ENCODE data around the gene KCNG2. TPM values are rescaled to one million over a fixed set of nuclear protein-coding genes. Genes with fewer than 3 reads are reported as not detected.

Gene KCNG2
- total and polyA plus RNA-seq, 2 of the 4 experiments (the other 2 are of a cell fraction): not detected

DNA sequence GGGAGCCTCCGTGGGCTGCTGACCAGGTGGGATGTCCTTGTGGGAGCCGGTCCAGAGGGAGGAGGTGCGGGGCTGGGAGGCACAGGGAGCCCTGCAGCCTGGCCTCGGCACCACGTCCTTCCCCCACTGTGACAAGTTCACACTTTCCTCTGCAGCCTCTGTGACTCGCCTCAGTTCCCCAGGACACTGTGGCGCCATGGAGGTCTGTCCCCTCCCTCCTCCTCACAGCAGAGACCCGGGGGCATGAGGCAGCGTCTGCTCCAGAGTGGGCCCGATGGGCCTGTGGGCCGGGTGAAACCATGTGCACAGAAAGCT, 27.3 kb upstream of the KCNG2 start:
- intact Hi-C loops (cut with micrococcal nuclease): no loop called here
- DNase-seq: no peak
- H3K4me3 ChIP-seq (ENCODE audit: insufficient read depth, low read depth, low read length): no peak overlapping the region
- peaks cover 20% of the 10 kb centered on the region for H3K9me3 ChIP-seq (ENCODE audit: control insufficient read depth, insufficient read depth, low read length)
- H3K56ac ChIP-seq (ENCODE audit: extremely low read depth, insufficient read depth, low read length): no peak overlapping the region
- no peak overlapping the region for H3K4ac ChIP-seq (ENCODE audit: low read depth, low read length)
- H3K9me1 ChIP-seq (ENCODE audit: insufficient read depth, low read length): no peaks in the 10 kb centered on the region
- H3K27ac ChIP-seq (ENCODE audit: insufficient read depth, low read length): no peak overlapping the region
- in situ Hi-C loops (cut with MboI; ENCODE audit: low sequenced_read_pairs): no loop called here
- no peak overlapping the region for H3K23ac ChIP-seq (ENCODE audit: low read depth, low read length)
- H3K18ac ChIP-seq (ENCODE audit: low read depth, low read length): no peak overlapping the region
- H2AFZ ChIP-seq (replicated peaks; ENCODE audit: low read length, poor library complexity): no peak overlapping the region
- peaks cover 3% of the 10 kb centered on the region; the same call in 1 of the 2 replicates for H3K4me1 ChIP-seq (ENCODE audit: control insufficient read depth, insufficient read depth, low read length)
- no peak overlapping the region for H4K8ac ChIP-seq (ENCODE audit: low read depth in 2 of 2, low read length in 2 of 2)
- no peak overlapping the region for H3K14ac ChIP-seq (replicated peaks; ENCODE audit: low read depth, low read length)
- no TSS peak for BruUV-seq (replicated peaks)
- WGBS, 2 experiments (ENCODE audit: extremely low coverage in 2 of 2, insufficient read length in 1 of 2): 50% methylated on average over 1 of the region's 11 CpGs; no CpG with 5 or more reads in 1 of the 2 experiments
- TF ChIP-seq RCOR1 (IDR thresholded peaks at IDR 0.05; ENCODE audit: insufficient replicate concordance, low read length): no peak
- TF ChIP-seq RAD21 (IDR thresholded peaks at IDR 0.05; ENCODE audit: low read length): no peak
- no peak for TF ChIP-seq FOS (IDR thresholded peaks at IDR 0.05; ENCODE audit: low read depth, low read length)
- no peak for TF ChIP-seq MAZ (IDR thresholded peaks at IDR 0.05; ENCODE audit: borderline replicate concordance, low read depth, low read length)
- no peak for TF ChIP-seq POLR2A (IDR thresholded peaks at IDR 0.05; ENCODE audit: low read depth, low read length)
- TF ChIP-seq NFE2L2 (IDR thresholded peaks at IDR 0.05; ENCODE audit: low read depth, low read length): no peak
- TF ChIP-seq, protein P1, sequence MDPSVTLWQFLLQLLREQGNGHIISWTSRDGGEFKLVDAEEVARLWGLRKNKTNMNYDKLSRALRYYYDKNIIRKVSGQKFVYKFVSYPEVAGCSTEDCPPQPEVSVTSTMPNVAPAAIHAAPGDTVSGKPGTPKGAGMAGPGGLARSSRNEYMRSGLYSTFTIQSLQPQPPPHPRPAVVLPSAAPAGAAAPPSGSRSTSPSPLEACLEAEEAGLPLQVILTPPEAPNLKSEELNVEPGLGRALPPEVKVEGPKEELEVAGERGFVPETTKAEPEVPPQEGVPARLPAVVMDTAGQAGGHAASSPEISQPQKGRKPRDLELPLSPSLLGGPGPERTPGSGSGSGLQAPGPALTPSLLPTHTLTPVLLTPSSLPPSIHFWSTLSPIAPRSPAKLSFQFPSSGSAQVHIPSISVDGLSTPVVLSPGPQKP (IDR thresholded peaks at IDR 0.05; ENCODE audit: borderline replicate concordance, low read depth, low read length): no peak
- no peak for TF ChIP-seq CEBPB (IDR thresholded peaks at IDR 0.05; ENCODE audit: low read depth, low read length)
- TF ChIP-seq BHLHE40 (IDR thresholded peaks at IDR 0.05; ENCODE audit: low read depth, low read length): no peak
- no peak for TF ChIP-seq MAFK (IDR thresholded peaks at IDR 0.05; ENCODE audit: low read depth, low read length)
- no peak for TF ChIP-seq MXI1 (IDR thresholded peaks at IDR 0.05; ENCODE audit: borderline replicate concordance, low read depth, low read length)
- TF ChIP-seq CHD1 (IDR thresholded peaks at IDR 0.05; ENCODE audit: low read depth, low read length): no peak
- TF ChIP-seq RFX5 (IDR thresholded peaks at IDR 0.05; ENCODE audit: low read depth, low read length): no peak
- TF ChIP-seq, protein P2, sequence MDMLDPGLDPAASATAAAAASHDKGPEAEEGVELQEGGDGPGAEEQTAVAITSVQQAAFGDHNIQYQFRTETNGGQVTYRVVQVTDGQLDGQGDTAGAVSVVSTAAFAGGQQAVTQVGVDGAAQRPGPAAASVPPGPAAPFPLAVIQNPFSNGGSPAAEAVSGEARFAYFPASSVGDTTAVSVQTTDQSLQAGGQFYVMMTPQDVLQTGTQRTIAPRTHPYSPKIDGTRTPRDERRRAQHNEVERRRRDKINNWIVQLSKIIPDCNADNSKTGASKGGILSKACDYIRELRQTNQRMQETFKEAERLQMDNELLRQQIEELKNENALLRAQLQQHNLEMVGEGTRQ (IDR thresholded peaks at IDR 0.05; ENCODE audit: low read depth, low read length): no peak
- no peaks in the 10 kb centered on the region for H3K79me1 ChIP-seq (ENCODE audit: low read depth in 1 of 2, low read length in 2 of 2)
- H4K5ac ChIP-seq (ENCODE audit: low read depth, low read length): no peak overlapping the region
- no peak overlapping the region for H2BK5ac ChIP-seq (ENCODE audit: low read depth, low read length, poor library complexity, severe bottlenecking)
- no peak overlapping the region for H3K9ac ChIP-seq (ENCODE audit: low read depth, low read length)
- H3K27me3 ChIP-seq (ENCODE audit: control insufficient read depth, insufficient read depth, low read length): peaks cover 29% of the 10 kb centered on the region
- no peak overlapping the region for H4K91ac ChIP-seq (ENCODE audit: insufficient read depth, low read depth, low read length)
- H3K36me3 ChIP-seq (ENCODE audit: control insufficient read depth, insufficient read depth, low read length): no peaks in the 10 kb centered on the region
- no peak for ATAC-seq (ENCODE audit: low read depth)
- ChIA-PET POLR2A (ENCODE audit: unreplicated experiment) (no interaction called here), CTCF (no interaction called here)
- dilution Hi-C loops (cut with HindIII; ENCODE audit: low sequenced_read_pairs, unreplicated experiment): no loop called here
- H2BK120ac ChIP-seq (ENCODE audit: low read depth, low read length): no peak overlapping the region
- H2BK20ac ChIP-seq (ENCODE audit: low read depth, low read length): no peak overlapping the region
- no peak overlapping the region for H3K4me2 ChIP-seq (ENCODE audit: low read depth, low read length)
- no peaks in the 10 kb centered on the region for H4K20me1 ChIP-seq (ENCODE audit: insufficient read depth, low read length)
- no peak overlapping the region for H2BK15ac ChIP-seq (ENCODE audit: low read depth, low read length)
- no peak overlapping the region for H2AK9ac ChIP-seq (replicated peaks; ENCODE audit: low read depth, low read length, poor library complexity)
- H2AK5ac ChIP-seq (ENCODE audit: low read depth, low read length): no peak overlapping the region

Measured in IMR-90 (cell line).